Fibroblast of the conjunctiva (primary cell): Measurements from ENCODE around the gene PLEKHH1.

Source experiments
- DNase-seq: peaks from one replicate; pipeline ENCODE4 v3.0.0-alpha.2; 2010; ENCODE audit warnings: low read depth

PLEKHH1 gene

GRCh38 chr14:67532998-67533753 lies at the start of gene PLEKHH1:
Gene PLEKHH1 (plus strand): TSS chr14:67533290. CDS start chr14:67541868, 8,578 bp downstream.
- DNase-seq = peak; percentile 29

- DNase-seq = no peak
Observed at GRCh38 chr14:67483579-67484285, 49.4 kb upstream of the PLEKHH1 start.

- no peak for DNase-seq
Observed at GRCh38 chr14:67485501-67486095, 47.5 kb upstream of the PLEKHH1 start.

GRCh38 chr14:67486890-67487289 lies 46.2 kb upstream of the PLEKHH1 start:
- DNase-seq = no peak

- no peak for DNase-seq
Observed at GRCh38 chr14:67487332-67487731, 45.8 kb upstream of the PLEKHH1 start.

GRCh38 chr14:67487937-67488893 lies 44.9 kb upstream of the PLEKHH1 start, which contains the start of gene TMEM229B:
Gene TMEM229B (minus strand): TSS chr14:67488721. CDS start chr14:67473923, 14,798 bp downstream.
- DNase-seq = no peak

- no peak for DNase-seq
Observed at GRCh38 chr14:67490196-67490595, 42.9 kb upstream of the PLEKHH1 start.

GRCh38 chr14:67491285-67491684 lies 41.8 kb upstream of the PLEKHH1 start:
- DNase-seq = no peak

GRCh38 chr14:67491741-67492507 lies 41.2 kb upstream of the PLEKHH1 start:
- DNase-seq = no peak

- DNase-seq = no peak
Observed at GRCh38 chr14:67492538-67492937, 40.6 kb upstream of the PLEKHH1 start.

GRCh38 chr14:67493092-67493717 lies 39.9 kb upstream of the PLEKHH1 start:
- DNase-seq = no peak

GRCh38 chr14:67495827-67496226 lies 37.3 kb upstream of the PLEKHH1 start:
- no peak for DNase-seq

- no peak for DNase-seq
Observed at GRCh38 chr14:67497216-67497615, 35.9 kb upstream of the PLEKHH1 start.

- no peak for DNase-seq
Observed at GRCh38 chr14:67497716-67498115, 35.4 kb upstream of the PLEKHH1 start.

GRCh38 chr14:67500981-67501380 lies 32.1 kb upstream of the PLEKHH1 start:
- no peak for DNase-seq

GRCh38 chr14:67501670-67502069 lies 31.4 kb upstream of the PLEKHH1 start:
- no peak for DNase-seq

- no peak for DNase-seq
Observed at GRCh38 chr14:67502867-67503266, 30.2 kb upstream of the PLEKHH1 start.

GRCh38 chr14:67503331-67503730 lies 29.8 kb upstream of the PLEKHH1 start:
- no peak for DNase-seq

GRCh38 chr14:67505254-67505653 lies 27.8 kb upstream of the PLEKHH1 start:
- DNase-seq = no peak

GRCh38 chr14:67508956-67509355 lies 24.1 kb upstream of the PLEKHH1 start:
- no peak for DNase-seq

- no peak for DNase-seq
Observed at GRCh38 chr14:67510121-67510520, 23.0 kb upstream of the PLEKHH1 start.
